ENCODE results near the gene GPR55.
A peak's percentile ranks its signal among the peaks of the same experiment; 100 is the strongest.
"Not testable (repeated sequence)": the region's sequence is repeated elsewhere in the genome, so short reads cannot be mapped to it uniquely, and the experiment has no call there.

The GPR55 gene

DNA sequence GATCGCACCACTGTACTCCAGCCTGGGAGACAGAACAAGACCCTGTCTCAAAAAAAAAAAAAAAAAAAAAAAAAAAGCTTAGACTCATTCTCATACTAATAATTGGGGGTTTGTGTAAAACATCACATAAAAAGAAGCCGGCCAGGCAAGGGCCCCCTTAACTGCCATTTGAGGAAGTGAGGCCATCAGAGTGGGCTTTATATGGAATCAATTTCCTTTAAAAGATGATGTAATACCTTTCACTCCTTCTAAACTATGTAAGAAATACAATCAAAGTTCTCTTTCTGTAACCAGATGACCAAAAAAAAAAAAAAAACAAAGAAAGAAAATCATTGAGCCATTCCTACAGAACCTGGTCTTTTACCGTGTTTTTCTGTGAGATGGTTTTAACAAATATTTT is 13.1 kb upstream of the GPR55 start:
- Histone ChIP-seq H3K4me3 (no peak overlapping the region), H3K27ac (no peak overlapping the region)

DNA sequence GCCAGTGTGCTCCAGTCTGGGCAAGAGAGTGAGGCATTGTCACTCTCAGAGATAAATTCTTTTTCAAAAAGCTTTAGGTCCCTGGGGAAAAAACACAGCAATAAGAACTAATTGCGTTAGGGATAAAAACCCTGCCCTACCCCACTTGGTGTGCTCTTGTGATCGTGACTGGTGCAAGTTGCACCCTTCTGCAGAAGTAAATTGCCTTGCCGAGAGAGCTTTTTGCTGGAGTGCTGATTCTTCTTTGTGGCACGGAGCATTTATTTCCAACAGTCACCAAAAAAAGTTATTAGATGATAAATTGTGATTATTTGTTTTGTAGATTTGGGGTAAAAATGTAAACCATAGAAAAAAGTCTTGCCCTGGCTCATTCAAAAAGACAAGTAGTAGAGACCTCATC is 12.3 kb upstream of the GPR55 start:
- no peak overlapping the region for H3K4me3 ChIP-seq
- H3K27ac ChIP-seq: no peak overlapping the region

DNA sequence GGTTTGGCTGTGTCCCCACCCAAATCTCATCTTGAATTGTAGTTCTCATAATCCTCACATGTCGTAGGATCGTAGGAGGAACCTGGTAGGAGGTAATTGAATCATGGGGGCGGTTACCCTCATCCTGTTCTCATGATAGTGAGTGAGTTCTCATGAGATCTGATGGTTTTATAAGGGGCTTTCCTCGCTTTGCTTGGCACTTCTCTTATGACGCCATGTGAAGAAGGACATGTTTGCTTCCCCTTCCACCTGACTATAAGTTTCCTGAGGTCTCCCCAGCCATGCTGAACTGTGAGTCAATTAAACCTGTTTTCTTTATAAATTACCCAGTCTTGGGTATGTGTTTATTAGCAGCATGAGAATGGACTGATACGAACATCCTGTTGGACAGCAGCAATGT is 11.2 kb upstream of the GPR55 start:
- H3K27ac ChIP-seq, H3K4me3 ChIP-seq: not testable (repeated sequence)

DNA sequence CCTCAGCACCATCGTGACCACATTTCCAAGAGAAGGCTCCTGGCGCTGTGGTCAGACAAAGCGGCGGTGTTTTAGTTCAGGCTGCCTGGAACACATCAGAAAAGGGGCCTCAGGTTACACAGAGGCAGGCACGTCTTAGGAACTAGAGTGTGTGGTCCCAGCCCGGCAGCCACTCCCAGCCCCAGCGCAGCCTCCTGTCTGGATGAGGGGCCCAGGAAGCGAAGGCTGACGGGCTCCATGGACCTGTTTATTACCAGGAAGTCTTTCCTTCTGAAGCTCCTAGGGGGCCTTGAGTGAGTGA is 10.0 kb upstream of the GPR55 start:
- H3K27ac ChIP-seq: no peak overlapping the region
- no peak overlapping the region for H3K4me3 ChIP-seq

DNA sequence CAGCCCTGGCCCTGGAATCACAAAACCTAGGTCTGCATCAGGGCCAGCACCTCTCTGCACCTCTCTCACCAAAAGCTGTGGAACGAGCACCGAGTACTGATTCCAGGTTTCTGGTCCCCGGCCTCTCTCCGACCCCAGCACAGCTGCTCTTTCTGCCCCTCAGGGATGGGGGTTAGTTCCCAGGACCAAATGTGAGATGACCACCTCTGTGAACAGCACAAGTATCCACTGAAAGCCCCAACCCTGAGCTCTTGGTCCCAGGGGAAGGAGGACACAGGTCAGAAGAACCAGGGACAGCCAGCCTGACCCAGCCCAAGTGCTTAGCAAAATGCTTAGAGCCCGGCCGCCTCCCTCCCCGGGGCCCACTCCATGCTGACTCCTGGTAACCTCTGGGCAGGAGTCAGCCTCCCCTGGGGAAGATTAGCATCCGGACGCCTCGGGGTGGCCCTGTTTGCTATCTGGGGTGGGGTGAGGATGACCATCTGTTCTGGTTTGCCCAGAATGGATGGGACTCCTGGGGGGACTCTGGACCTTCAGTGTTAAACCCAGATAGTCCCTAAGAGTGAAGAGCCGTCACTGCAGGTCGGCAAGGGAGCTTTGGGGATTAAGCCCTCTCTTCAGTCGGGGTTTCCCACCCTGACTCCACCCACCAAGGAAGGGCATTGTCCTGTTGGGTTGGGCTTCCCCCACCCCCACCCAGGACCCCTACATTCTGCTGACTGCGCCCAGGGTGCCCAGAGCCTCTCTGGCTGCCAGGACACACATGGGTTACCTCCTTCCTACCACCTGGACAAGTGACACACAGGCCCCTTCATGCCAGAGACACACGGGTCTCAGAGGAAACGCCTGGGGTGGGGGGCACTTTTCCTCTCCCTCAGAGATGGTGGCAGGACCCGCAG is 9.4 kb upstream of the GPR55 start:
- Histone ChIP-seq H3K4me3 (no peak overlapping the region), H3K27ac (no peak overlapping the region)

DNA sequence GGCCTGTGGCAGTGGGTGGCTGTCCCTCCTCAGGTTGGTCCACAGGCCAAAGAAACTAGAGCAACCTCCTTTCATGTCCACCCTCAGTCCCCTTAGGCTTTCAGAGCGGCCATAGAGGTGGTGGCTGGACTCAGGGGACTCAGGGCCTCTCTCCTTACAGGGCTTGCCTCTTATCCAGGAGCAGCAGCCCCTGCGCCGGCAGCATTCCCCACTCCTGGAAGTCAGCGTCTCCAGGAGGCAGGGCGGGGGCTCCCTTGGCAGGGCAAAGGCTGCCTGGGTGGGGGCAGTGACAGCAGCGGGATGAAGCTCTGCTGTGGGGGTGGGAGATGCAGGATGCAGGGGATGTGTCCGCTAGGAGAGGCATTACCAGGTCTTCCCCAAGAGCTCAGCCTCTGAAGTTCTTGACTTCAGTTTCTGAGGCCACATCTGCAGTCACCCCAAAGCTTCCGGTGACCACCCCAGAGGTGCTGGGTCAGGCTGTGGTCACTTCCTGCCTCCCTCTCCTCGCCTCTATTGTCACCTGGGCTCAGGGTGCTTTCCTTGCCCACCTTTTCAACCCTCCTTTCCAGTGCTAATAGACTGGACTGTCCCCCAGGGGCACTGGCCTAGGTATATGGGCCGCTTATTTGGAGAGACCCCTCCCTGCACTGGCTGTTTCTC is 8.6 kb upstream of the GPR55 start:
- H3K4me3 ChIP-seq: no peak overlapping the region

DNA sequence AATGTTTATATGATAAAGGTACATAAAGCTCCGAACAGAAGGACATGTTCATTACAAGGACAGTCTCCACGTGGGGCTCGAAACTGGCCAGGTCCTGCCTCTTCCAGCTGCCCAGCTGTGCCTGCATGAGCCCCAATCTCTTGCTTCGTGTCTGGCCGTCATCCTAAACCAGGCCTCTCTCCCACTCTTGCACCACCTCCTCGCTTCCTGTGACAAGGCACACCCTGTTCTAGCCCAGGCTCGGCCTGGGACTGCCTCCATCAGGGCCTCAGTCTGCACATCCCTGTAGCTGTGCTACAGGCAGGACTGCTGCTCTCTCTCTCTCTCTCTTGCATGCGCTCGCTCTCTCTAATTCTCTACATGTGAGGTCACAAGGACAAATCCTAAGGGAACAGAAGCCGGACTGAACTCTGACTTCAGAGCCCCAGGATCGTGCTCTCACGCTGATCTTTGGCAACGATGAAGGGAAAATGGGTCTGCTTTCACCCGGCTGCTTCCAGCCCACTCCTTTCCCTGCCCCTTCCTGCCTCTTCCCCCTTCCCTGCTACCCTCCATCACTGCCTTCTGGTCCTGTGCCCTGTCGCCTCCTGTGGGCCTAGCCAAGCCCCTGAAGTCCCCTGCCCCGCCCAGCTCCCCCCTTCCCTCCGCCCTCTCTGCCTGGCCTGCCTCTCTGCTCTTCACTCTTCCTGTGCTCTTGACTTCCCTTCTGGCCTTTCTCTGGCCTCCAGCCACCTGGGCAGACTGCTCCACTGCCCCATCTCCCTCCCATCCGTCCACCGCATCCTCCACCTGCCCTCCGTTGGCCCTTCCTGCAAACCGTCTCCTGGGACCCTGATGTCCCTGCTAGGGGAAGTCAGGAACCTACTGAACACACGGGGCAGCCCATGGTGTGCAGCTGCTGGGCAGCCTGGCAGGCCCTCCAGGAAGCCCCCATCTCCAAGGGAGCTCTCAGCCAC is 7.8 kb upstream of the GPR55 start:
- Histone ChIP-seq H3K27ac (no peak overlapping the region), H3K4me3 (no peak overlapping the region)

More for the DNA sequence above, 8.6 kb upstream of the GPR55 start:
- no peak overlapping the region for H3K27ac ChIP-seq

DNA sequence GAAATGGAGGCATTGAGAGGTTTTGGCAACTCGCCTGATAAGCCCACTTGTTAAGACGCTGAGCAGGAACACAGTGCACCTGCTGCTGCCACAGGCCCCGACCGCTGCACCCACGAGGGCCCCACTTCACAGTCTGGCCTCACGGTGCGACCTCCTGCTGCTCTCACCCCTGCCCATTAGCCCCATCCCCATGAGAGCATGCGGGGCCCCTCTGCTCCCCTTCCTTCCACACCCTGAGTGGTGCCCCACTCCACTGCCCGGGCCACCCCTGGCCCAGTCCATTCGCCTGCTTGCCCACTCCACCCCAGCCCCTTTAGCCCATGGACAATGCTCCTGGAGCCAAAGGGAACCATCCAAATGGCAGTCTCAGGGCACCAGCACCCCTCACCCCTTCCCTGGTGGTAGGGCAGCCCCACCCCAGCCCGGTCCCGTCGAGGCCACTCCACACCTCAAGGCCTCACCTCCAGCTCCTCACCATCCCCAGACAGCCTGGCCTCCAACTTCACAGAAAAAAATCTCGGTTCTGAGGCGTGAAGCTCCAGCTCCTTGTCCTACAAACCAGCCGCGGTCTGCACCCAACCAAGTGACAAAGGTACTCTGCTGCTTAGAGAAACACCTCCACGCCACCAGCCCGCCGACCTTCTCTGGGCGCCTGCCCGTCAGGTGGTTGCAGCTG is 6.7 kb upstream of the GPR55 start:
- H3K4me3 ChIP-seq: no peak overlapping the region
- no peak overlapping the region for H3K27ac ChIP-seq

DNA sequence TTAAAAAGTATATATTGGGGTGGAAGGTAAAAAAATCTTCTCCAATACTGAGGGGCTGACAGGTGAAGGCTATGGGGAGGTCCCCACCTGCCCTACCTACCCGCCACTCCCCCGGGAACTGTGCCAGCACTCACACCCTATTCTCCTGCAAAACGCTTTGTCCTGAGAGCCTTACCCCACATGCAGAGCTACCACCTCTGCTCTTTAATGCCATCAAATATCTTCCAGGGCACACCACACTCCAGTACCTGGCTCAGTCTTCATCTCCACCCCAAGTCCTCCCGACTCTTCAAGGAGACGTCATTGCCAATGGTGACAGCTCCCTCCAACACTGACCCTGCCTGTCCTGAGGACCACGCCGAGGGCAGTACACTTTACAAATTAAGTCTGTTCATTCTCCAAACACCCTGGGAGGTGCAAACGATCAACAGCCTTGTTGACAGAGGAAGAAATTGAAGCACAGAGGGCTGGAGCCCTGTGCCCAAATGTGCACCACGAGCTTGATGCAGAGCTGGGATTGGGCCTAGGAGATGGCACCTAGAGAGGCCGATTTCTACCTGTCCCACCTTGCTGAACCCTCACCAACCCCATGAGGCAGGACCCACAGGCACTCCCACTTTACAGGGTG is 6.0 kb upstream of the GPR55 start:
- no peak overlapping the region for H3K27ac ChIP-seq
- H3K4me3 ChIP-seq: no peak overlapping the region

DNA sequence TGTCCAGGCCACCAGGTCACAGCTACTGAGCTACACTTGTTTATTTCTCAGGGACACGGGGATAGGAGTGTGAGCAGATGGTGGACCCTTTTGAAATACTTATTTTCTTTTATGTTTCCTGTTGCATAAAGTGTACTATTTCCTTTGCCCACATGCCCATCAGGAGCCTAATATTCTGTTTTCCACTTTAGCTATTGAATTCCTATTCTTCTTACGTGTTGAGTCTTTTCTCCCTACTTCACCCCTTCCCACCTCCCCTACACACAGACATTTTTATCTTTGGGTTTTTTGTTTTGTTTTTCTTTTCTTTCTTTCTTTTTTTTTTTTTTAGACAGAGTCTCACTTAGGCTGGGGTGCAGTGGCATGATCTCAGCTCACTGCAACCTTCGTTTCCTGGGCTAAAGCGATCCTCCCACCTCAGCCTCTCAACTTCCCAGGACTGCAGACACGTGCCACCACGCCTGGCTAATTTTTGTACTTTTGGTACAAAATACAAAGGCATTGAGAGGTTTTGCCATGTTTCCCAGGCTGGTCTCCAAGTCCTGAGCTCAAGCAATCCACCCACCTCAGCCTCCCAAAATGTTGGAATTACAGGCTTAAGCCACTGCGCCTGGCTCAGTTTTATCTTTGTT is 5.2 kb upstream of the GPR55 start:
- no peak overlapping the region for H3K4me3 ChIP-seq
- no peak overlapping the region for H3K27ac ChIP-seq

DNA sequence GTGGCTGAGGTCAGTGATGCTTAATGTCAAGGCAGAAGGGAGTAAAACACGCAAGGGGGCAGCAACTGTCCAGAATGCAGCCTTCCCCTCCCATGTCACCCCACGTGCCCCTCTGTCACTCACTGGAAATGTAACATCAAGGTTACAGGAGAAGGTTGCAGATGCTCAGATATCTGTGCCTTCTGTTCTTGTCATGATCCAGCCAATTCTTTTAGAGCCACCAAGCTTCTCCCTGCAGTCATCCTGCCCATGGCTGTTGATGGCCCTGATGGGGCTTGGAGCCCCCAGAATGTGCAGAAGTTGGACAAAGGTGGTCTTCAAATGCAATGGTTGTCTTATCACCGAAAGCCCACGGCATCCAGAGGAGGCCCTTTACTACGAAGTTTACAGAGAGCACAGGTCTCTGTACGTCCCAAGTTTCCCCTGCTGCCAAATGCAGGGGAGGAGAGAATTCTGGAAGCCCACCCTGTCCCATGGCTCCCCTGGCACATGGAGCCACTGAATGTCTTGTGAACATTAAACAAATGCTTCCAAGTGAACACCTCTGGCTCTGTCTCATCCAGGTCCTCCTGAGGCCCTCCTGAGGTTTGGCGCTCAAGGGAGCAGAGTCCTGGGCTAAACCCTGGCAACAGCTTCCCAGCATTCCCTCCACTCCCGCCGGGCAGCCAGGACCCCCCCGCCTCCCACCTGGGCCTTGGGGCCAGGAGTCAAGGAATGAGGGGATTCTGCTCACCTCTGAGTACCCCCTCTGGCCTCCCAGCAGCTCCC is 4.5 kb upstream of the GPR55 start:
- no peak overlapping the region for H3K4me3 ChIP-seq
- no peak overlapping the region for H3K27ac ChIP-seq

DNA sequence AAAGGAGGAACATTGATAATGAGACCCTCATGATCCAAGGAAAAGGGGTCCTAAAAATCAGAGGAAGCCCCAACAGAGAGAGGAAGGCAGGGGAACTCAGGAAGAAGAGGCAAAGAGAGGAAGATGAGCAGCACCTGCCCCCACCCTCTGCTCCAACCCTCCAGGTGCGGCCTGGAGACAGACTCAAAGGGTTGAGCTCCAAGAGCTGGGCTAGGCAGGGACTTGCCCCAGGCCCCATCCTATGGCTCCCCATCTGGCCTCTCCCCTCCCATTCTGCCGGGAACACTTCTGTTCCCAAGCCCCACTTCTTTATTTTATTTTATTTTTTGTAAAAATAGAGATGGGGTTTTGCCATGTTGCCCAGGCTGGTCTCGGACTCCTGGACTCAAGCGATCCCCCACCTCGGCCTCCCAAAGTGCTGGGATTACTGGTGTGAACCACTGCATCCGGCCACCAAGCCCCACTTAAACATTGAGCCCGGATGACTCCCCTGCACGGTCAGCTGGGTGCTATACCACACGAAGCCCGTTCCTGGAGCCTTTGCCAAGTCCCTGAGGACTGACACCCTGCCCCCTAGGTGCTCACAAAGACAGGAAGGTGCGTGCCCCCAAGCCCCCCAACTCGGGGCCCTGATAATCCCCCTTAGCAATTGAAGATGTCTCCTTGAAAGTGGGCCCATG is 3.8 kb upstream of the GPR55 start:
- H3K27ac ChIP-seq: no peak overlapping the region

DNA sequence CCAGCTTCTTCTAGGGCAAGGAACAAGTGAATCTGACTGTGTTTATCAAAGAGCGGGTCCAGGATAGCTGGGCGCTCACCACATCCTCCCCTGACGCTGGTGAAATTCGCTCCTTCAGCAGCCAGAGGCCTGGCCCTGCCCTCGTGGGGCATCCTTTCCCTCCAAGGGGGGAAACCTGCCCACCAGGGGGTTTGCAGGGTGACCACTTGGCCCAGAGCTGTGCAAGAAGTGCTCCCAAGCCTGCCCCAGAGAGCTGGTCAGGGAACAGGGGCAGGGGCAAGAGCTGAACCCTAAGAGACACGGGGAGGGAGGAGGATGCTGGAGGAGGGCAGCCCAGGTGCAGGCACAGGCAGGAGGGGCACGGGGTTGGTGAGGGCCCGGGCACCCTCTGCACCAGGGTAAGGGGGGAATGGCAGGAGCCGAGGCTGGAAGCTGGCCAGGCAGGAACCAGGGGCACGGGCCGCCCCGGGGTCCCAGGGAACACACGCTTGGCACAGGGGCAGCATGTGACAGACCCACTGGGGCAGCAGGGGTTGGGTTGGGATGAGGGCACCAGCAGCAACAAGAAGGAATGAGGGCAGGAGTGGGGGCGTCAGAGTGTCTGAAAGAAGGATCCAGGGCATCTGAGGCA is 2.8 kb upstream of the GPR55 start:
- H3K4me3 ChIP-seq: no peak overlapping the region

More for the DNA sequence above, 3.8 kb upstream of the GPR55 start:
- H3K4me3 ChIP-seq: no peak overlapping the region

DNA sequence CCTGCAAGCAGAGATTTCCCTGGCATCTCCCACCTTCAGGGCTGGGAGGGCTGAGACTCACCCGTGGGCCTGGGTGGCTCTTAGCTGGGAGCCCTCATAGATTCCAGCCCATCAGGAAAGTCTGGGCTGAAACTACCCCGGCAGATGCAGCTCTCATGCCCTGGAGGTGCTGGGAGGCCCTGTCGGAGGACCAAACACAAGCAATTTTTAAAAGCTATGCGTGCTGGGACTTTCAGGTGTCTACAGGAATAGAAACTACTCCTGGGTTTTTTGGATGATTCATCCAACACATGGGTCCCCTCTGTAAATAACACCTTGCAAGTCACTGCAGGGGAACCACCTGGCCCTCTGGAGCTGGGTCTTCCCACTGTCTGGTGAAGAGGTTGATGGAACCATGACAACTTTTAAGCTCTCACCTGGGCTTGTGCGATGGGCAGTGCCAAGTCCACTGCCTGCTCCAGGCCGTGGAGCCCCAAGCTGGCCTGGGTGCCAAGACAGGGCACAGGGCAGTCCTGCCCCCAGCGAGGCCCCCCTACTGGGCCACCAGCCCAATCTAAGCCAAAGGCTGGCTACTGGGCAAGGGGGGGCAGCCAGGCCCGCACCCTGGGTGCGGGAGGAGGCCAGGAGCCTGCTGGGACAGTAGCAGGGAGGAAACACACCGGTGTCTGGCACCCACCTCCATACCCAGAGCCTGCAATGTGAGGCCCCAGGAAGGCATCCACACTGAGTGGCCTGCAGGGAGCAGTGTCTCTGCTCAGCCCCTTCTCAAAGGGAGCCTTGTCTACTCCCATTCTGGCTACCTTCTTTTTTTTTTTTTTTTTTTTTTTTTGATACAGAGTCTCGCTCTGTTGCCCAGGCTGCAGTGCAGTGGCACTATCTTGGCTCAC is 1.1 kb upstream of the GPR55 start:
- peak overlapping the region in 8 of 21 experiments; percentile 8 to 79 (median 34) for H3K27ac ChIP-seq
- H3K4me3 ChIP-seq: no peak overlapping the region

More for the DNA sequence above, 2.8 kb upstream of the GPR55 start:
- no peak overlapping the region for H3K27ac ChIP-seq

DNA sequence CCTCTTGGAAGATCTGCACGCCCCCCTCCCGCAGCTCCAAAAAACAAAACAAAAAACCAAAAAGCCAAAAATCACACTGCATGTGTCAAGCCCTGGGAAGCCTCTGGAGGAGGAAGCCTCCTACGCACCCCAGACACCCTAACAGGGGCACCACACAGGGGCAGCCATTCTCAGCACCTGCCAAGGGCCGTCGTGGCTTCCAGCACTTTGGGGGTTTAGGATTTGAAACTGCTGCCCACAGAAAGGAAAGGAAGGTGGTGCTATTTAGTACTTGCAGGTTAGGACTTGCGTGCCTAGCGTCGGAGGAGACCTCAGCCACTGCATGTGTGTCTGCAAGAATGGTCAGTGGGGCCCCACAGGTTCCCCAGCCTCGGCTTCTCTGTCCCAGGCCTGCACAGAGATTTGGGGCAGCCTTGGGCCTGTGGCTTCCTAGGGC is 419 bp upstream of the GPR55 start:
- H3K4me3 ChIP-seq: peak overlapping the region in 1 of 7 experiments; percentile 15

DNA sequence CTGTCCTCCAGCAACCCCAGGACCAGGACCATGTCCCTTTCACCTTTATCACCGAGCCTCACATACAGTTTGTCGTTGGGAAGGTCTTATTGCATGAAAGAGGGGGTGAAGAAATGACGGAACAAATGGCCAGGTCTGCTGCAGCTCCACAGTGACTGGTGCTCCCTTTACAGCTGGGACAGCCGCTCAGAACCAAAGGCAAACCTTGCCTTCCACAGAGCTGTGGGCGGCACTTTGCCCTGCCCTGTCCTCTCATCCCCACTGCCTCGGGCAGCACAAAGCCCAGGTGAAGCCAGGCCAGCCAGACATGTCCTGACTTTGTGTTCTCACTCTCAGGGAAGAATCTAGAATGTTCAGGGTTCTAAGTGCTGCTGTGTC is 961 bp downstream of the GPR55 start:
- Histone ChIP-seq H3K27ac (peak overlapping the region in 5 of 21 experiments; percentile 20 to 79 (median 54)), H3K4me3 (peak overlapping the region in 3 of 7 experiments; percentile 15 to 28 (median 16))

More for the DNA sequence above, 419 bp upstream of the GPR55 start:
- H3K27ac ChIP-seq: peak overlapping the region in 9 of 21 experiments; percentile 8 to 79 (median 44)

Measured in skin epidermis (tissue), 12 donors.